K562 (cell line): ENCODE data around the gene SHISA6.

Experiments
- CEBPB ChIP-seq: fragments of 450-650 bp; IDR thresholded peaks from 2 replicates; pipeline ENCODE4 v1.6.1; 2016; ENCODE audit warnings: missing genetic modification characterization, missing compliant biosample characterization
- CTCF ChIP-seq, 3 experiments: IDR thresholded peaks in 2 of 3; conservative IDR thresholded peaks in 1 of 3; 2 replicates each; pipeline ENCODE4 v1.5.1; 2011 to 2012; ENCODE audit warnings: low read length in 3 of 3, mild to moderate bottlenecking in 3 of 3, control low read depth in 2 of 3, improper control_type of control experiment in 1 of 3, inconsistent platforms in 1 of 3, low read depth in 1 of 3, mixed read lengths in 1 of 3, moderate library complexity in 1 of 3; ENCODE audit not compliant: insufficient read depth in 2 of 3
- EGR1 ChIP-seq: fragments of 450-650 bp; conservative IDR thresholded peaks from 2 replicates; pipeline ENCODE4 v1.6.1; 2017; ENCODE audit warnings: mild to moderate bottlenecking
- PCBP2 ChIP-seq: fragments of 200-400 bp; formaldehyde crosslinking; IDR thresholded peaks from 2 replicates; pipeline ENCODE4 v1.6.1; 2018; ENCODE audit warnings: low read length, low read depth, mild to moderate bottlenecking, moderate library complexity; ENCODE audit not compliant: poor library complexity, severe bottlenecking
- SIN3B ChIP-seq: fragments of 450-650 bp; IDR thresholded peaks from 2 replicates; pipeline ENCODE4 v1.6.1; 2017; ENCODE audit warnings: low read depth, mild to moderate bottlenecking, moderate library complexity
- TAF9B ChIP-seq: fragments of 450-650 bp; IDR thresholded peaks from 2 replicates; pipeline ENCODE4 v1.6.1; 2018; ENCODE audit warnings: mild to moderate bottlenecking; ENCODE audit not compliant: partially characterized antibody
- TEAD1 ChIP-seq, 2 experiments: fragments of 450-650 bp in 1 of 2; sonication (generic) in 1 of 2; formaldehyde crosslinking; IDR thresholded peaks; 2 replicates each; pipeline versions ENCODE4 v1.4.0 to v1.8.0; 2020 to 2022; ENCODE audit warnings: mild to moderate bottlenecking in 2 of 2, missing genetic modification reagents in 1 of 2
- ZNF398 ChIP-seq: fragments of 250-450 bp; sonication (Bioruptor Pico); IDR thresholded peaks from 2 replicates; pipeline ENCODE4 v1.8.0; 2021; ENCODE audit warnings: moderate library complexity, mild to moderate bottlenecking, inconsistent platforms
- TF ChIP-seq, protein P1 (sequence below): sonication (generic); formaldehyde crosslinking; IDR thresholded peaks from 2 replicates; pipeline ENCODE4 v1.9.0; 2022; ENCODE audit warnings: mild to moderate bottlenecking, missing genetic modification reagents

DNA sequence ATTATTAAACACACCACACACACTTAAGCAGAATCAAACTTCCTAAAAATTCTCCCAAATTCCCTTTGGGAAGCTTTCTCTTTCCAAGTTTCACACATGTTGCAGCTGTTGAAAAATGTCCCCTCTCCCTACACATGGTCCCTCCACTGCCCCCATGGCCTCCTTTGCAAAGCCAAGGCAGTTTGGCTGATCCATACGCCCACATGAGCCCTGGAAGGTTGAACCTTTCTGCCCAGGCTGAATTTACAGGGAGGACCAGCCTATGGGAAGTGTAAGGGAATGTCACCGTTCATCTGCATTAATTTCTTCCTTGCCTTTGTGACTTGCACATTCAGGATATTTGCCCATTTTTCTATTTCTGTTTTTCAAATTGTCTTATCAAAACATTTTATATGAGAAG is 31.1 kb upstream of the SHISA6 start:
- TF ChIP-seq, protein P1, sequence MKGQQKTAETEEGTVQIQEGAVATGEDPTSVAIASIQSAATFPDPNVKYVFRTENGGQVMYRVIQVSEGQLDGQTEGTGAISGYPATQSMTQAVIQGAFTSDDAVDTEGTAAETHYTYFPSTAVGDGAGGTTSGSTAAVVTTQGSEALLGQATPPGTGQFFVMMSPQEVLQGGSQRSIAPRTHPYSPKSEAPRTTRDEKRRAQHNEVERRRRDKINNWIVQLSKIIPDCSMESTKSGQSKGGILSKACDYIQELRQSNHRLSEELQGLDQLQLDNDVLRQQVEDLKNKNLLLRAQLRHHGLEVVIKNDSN (CRISPR knock-in tag) = no peak
- no peak for TF ChIP-seq TAF9B
- TF ChIP-seq CEBPB = no peak
- TF ChIP-seq EGR1 = no peak
- TF ChIP-seq CTCF (IDR thresholded peaks at IDR 0.05 in 2 of 3, conservative IDR thresholded peaks at IDR 0.05 in 1 of 3; ENCODE audit: insufficient read depth in 2 of 3, low read depth in 1 of 3, low read length in 3 of 3) = no peak
- TF ChIP-seq TEAD1 (CRISPR knock-in tag; IDR thresholded peaks at IDR 0.05) = no peak
- TF ChIP-seq ZNF398 (CRISPR knock-in tag) = no peak
- TF ChIP-seq SIN3B = no peak
- no peak for TF ChIP-seq PCBP2
